ENCODE results near the gene MT1B. TPM values are rescaled to one million over a fixed set of nuclear protein-coding genes. Genes with fewer than 3 reads are reported as not detected.

The MT1B gene
- total RNA-seq, 1 experiment from 2014 or later, result not detected

DNA sequence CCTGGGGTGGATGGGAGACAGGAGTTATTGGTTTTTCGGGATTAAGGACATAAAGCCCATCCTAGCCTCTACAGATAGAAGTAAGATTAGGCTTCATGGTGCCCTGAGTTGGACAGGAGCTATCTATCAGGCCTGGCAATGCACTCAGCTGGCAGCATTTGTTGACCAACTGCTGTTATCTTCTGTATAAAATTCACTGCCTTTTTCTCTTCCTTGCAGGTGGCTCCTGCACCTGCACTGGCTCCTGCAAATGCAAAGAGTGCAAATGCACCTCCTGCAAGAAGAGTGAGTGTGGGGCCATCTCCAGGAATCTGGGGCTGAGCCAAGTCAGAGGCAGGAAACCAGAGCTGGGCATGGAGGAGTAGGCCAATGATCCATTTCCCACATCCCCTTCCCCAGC is 12.6 kb upstream of the MT1B start:
- H3K9me2 ChIP-seq (ENCODE audit: insufficient read depth), result no peaks in the 10 kb centered on the region
- TF ChIP-seq EZH2 (IDR thresholded peaks at IDR 0.05) (no peak), RAD21 (IDR thresholded peaks at IDR 0.05; ENCODE audit: low read depth) (no peak), FOSL1 (IDR thresholded peaks at IDR 0.05; ENCODE audit: low read depth) (no peak), TCF7L2 (IDR thresholded peaks at IDR 0.05; ENCODE audit: borderline replicate concordance, extremely low read depth, insufficient read depth, insufficient read length) (no peak), CBX3 (IDR thresholded peaks at IDR 0.05; ENCODE audit: low read depth) (no peak), CEBPB (IDR thresholded peaks at IDR 0.05; ENCODE audit: low read depth) (no peak), SP1 (IDR thresholded peaks at IDR 0.05; ENCODE audit: low read depth) (no peak), ZFX (IDR thresholded peaks at IDR 0.05) (no peak), POLR2A (IDR thresholded peaks at IDR 0.05; ENCODE audit: borderline replicate concordance, extremely low read depth, insufficient read depth, insufficient read length) (no peak), POLR2AphosphoS5 (IDR thresholded peaks at IDR 0.05; ENCODE audit: low read depth, low read length) (no peak), SRF (IDR thresholded peaks at IDR 0.05; ENCODE audit: low read depth) (no peak), ZNF274 (IDR thresholded peaks at IDR 0.05; ENCODE audit: low read depth, low read length) (no peak), EZH2phosphoT487 (IDR thresholded peaks at IDR 0.05; ENCODE audit: borderline replicate concordance) (no peak), YY1 (IDR thresholded peaks at IDR 0.05; ENCODE audit: extremely low read depth, insufficient replicate concordance, low read depth, low read length) (no peak), ELF1 (IDR thresholded peaks at IDR 0.05; ENCODE audit: borderline replicate concordance, low read depth) (no peak)
- TF ChIP-seq, protein P1, sequence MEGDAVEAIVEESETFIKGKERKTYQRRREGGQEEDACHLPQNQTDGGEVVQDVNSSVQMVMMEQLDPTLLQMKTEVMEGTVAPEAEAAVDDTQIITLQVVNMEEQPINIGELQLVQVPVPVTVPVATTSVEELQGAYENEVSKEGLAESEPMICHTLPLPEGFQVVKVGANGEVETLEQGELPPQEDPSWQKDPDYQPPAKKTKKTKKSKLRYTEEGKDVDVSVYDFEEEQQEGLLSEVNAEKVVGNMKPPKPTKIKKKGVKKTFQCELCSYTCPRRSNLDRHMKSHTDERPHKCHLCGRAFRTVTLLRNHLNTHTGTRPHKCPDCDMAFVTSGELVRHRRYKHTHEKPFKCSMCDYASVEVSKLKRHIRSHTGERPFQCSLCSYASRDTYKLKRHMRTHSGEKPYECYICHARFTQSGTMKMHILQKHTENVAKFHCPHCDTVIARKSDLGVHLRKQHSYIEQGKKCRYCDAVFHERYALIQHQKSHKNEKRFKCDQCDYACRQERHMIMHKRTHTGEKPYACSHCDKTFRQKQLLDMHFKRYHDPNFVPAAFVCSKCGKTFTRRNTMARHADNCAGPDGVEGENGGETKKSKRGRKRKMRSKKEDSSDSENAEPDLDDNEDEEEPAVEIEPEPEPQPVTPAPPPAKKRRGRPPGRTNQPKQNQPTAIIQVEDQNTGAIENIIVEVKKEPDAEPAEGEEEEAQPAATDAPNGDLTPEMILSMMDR (IDR thresholded peaks at IDR 0.05 in 2 of 3, conservative IDR thresholded peaks at IDR 0.05 in 1 of 3; ENCODE audit: borderline replicate concordance in 1 of 3, insufficient read depth in 1 of 3, low read depth in 2 of 3, low read length in 2 of 3), result no peak
- TF ChIP-seq, protein P2, sequence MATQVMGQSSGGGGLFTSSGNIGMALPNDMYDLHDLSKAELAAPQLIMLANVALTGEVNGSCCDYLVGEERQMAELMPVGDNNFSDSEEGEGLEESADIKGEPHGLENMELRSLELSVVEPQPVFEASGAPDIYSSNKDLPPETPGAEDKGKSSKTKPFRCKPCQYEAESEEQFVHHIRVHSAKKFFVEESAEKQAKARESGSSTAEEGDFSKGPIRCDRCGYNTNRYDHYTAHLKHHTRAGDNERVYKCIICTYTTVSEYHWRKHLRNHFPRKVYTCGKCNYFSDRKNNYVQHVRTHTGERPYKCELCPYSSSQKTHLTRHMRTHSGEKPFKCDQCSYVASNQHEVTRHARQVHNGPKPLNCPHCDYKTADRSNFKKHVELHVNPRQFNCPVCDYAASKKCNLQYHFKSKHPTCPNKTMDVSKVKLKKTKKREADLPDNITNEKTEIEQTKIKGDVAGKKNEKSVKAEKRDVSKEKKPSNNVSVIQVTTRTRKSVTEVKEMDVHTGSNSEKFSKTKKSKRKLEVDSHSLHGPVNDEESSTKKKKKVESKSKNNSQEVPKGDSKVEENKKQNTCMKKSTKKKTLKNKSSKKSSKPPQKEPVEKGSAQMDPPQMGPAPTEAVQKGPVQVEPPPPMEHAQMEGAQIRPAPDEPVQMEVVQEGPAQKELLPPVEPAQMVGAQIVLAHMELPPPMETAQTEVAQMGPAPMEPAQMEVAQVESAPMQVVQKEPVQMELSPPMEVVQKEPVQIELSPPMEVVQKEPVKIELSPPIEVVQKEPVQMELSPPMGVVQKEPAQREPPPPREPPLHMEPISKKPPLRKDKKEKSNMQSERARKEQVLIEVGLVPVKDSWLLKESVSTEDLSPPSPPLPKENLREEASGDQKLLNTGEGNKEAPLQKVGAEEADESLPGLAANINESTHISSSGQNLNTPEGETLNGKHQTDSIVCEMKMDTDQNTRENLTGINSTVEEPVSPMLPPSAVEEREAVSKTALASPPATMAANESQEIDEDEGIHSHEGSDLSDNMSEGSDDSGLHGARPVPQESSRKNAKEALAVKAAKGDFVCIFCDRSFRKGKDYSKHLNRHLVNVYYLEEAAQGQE (IDR thresholded peaks at IDR 0.05; ENCODE audit: low read depth), result no peak
- TF ChIP-seq, protein P3, sequence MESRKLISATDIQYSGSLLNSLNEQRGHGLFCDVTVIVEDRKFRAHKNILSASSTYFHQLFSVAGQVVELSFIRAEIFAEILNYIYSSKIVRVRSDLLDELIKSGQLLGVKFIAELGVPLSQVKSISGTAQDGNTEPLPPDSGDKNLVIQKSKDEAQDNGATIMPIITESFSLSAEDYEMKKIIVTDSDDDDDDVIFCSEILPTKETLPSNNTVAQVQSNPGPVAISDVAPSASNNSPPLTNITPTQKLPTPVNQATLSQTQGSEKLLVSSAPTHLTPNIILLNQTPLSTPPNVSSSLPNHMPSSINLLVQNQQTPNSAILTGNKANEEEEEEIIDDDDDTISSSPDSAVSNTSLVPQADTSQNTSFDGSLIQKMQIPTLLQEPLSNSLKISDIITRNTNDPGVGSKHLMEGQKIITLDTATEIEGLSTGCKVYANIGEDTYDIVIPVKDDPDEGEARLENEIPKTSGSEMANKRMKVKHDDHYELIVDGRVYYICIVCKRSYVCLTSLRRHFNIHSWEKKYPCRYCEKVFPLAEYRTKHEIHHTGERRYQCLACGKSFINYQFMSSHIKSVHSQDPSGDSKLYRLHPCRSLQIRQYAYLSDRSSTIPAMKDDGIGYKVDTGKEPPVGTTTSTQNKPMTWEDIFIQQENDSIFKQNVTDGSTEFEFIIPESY (IDR thresholded peaks at IDR 0.05; ENCODE audit: extremely low read depth, insufficient replicate concordance, low read length), result no peak
- TF ChIP-seq, protein P4, sequence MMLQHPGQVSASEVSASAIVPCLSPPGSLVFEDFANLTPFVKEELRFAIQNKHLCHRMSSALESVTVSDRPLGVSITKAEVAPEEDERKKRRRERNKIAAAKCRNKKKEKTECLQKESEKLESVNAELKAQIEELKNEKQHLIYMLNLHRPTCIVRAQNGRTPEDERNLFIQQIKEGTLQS (IDR thresholded peaks at IDR 0.05), result no peak
- DNase-seq (ENCODE audit: low read depth, low spot score), result no peak
- CTCF ChIA-PET, result no interaction called here
- no peak for ATAC-seq
- POLR2A ChIA-PET, result no interaction called here
- H2AFZ ChIP-seq (ENCODE audit: low read depth, low read length, poor library complexity, severe bottlenecking), result no peak overlapping the region
- no peaks in the 10 kb centered on the region for H3K36me3 ChIP-seq (ENCODE audit: control insufficient read depth in 1 of 2, insufficient read depth in 2 of 2, low read length in 2 of 2)
- H3K27ac ChIP-seq (ENCODE audit: low read depth, low read length), result no peak overlapping the region
- no peaks in the 10 kb centered on the region for H3K27me3 ChIP-seq (ENCODE audit: insufficient read depth, low read length)
- no peaks in the 10 kb centered on the region for H3K79me2 ChIP-seq (ENCODE audit: insufficient read depth, low read length)
- intact Hi-C loops (cut with micrococcal nuclease), result no loop called here
- no peak overlapping the region for H3K9ac ChIP-seq (ENCODE audit: low read length)
- no peaks in the 10 kb centered on the region for H4K20me1 ChIP-seq (ENCODE audit: insufficient read depth)
- no peak overlapping the region for H3K4me2 ChIP-seq (ENCODE audit: low read length)
- H3K9me3 ChIP-seq (ENCODE audit: control insufficient read depth in 1 of 2, insufficient read depth in 1 of 2, low read depth in 1 of 2, low read length in 2 of 2), result no peaks in the 10 kb centered on the region
- RAD21 ChIA-PET (ENCODE audit: low non-redundant PET in 1 of 2, low total read pairs in 2 of 2, uncharacterized antibody in 2 of 2, unreplicated experiment in 2 of 2), result no interaction called here
- H3K4me3 ChIP-seq (replicated peaks in 1 of 2; ENCODE audit: low read depth in 1 of 2, low read length in 2 of 2), result no peak overlapping the region
- no TSS peak for BruUV-seq (replicated peaks)
- peaks cover 9 to 19% of the 10 kb centered on the region in 2 experiments for H3K4me1 ChIP-seq (ENCODE audit: control insufficient read depth in 1 of 2, insufficient read depth in 2 of 2, low read length in 2 of 2)
